ENCODE data around the gene RGS1. TPM values are rescaled to one million over a fixed set of nuclear protein-coding genes. Genes with fewer than 3 reads are reported as not detected.
A peak's percentile ranks its signal among the peaks of the same experiment; 100 is the strongest.

Gene RGS1
- total RNA-seq, 6 donors from 2014 or later: 30.1 to 96.0 (median 48.5) TPM

GRCh38 chr1:192592981-192593708, 17.6 kb downstream of the RGS1 start:
- H3K36me3 ChIP-seq: no peaks in the 10 kb centered on the region
- H3K9me3 ChIP-seq: no peaks in the 10 kb centered on the region
- H3K4me3 ChIP-seq: no peak overlapping the region
- WGBS, 2 donors: 93 to 94% methylated on average over 2 of the region's 2 CpGs
- no peaks in the 10 kb centered on the region for H3K4me1 ChIP-seq
- no peak for TF ChIP-seq POLR2A (IDR thresholded peaks at IDR 0.05)
- TF ChIP-seq EP300 (IDR thresholded peaks at IDR 0.05): no peak
- TF ChIP-seq POLR2AphosphoS5 (IDR thresholded peaks at IDR 0.05): no peak
- TF ChIP-seq CTCF (IDR thresholded peaks at IDR 0.05): no peak
- H3K27ac ChIP-seq: no peak overlapping the region
- DNase-seq: no peak
- ATAC-seq (ENCODE audit: low FRiP score in 2 of 2): peak in 1 of 2 donors; percentile 23
- H3K27me3 ChIP-seq: no peaks in the 10 kb centered on the region

- Histone ChIP-seq H3K9me3 (no peaks in the 10 kb centered on the region), H3K27me3 (no peaks in the 10 kb centered on the region), H3K4me1 (no peaks in the 10 kb centered on the region), H3K27ac (no peak overlapping the region), H3K36me3 (no peaks in the 10 kb centered on the region), H3K4me3 (no peak overlapping the region)
- no peak for ATAC-seq (ENCODE audit: low FRiP score in 2 of 2)
- 60 to 66% methylated on average over 3 of the region's 3 CpGs for WGBS, 2 donors
- TF ChIP-seq EP300 (IDR thresholded peaks at IDR 0.05) (no peak), CTCF (IDR thresholded peaks at IDR 0.05) (no peak), POLR2A (IDR thresholded peaks at IDR 0.05) (no peak), POLR2AphosphoS5 (IDR thresholded peaks at IDR 0.05) (no peak)
- DNase-seq: no peak
Observed at GRCh38 chr1:192595299-192595698, 19.7 kb downstream of the RGS1 start.

GRCh38 chr1:192598589-192598988, 23.0 kb downstream of the RGS1 start:
- H3K4me3 ChIP-seq: no peak overlapping the region
- DNase-seq (no peak), ATAC-seq (ENCODE audit: low FRiP score in 2 of 2) (no peak)
- no peaks in the 10 kb centered on the region for H3K27me3 ChIP-seq
- WGBS, 2 donors: 85 to 93% methylated on average over 3 of the region's 3 CpGs
- H3K4me1 ChIP-seq: no peaks in the 10 kb centered on the region
- H3K36me3 ChIP-seq: no peaks in the 10 kb centered on the region
- no peak overlapping the region for H3K27ac ChIP-seq
- no peaks in the 10 kb centered on the region for H3K9me3 ChIP-seq
- TF ChIP-seq POLR2AphosphoS5 (IDR thresholded peaks at IDR 0.05) (no peak), EP300 (IDR thresholded peaks at IDR 0.05) (no peak), CTCF (IDR thresholded peaks at IDR 0.05) (no peak), POLR2A (IDR thresholded peaks at IDR 0.05) (no peak)

GRCh38 chr1:192600275-192600674, 24.7 kb downstream of the RGS1 start:
- ATAC-seq (ENCODE audit: low FRiP score in 2 of 2) (no peak), DNase-seq (no peak)
- no peaks in the 10 kb centered on the region for H3K27me3 ChIP-seq
- WGBS, 2 donors: 66 to 88% methylated on average over 1 of the region's 1 CpG
- H3K4me1 ChIP-seq: no peaks in the 10 kb centered on the region
- TF ChIP-seq POLR2AphosphoS5 (IDR thresholded peaks at IDR 0.05) (no peak), POLR2A (IDR thresholded peaks at IDR 0.05) (no peak), CTCF (IDR thresholded peaks at IDR 0.05) (no peak), EP300 (IDR thresholded peaks at IDR 0.05) (no peak)
- no peaks in the 10 kb centered on the region for H3K9me3 ChIP-seq
- no peak overlapping the region for H3K27ac ChIP-seq
- no peaks in the 10 kb centered on the region for H3K36me3 ChIP-seq
- no peak overlapping the region for H3K4me3 ChIP-seq

GRCh38 chr1:192601143-192601542, 25.6 kb downstream of the RGS1 start:
- H3K9me3 ChIP-seq: no peaks in the 10 kb centered on the region
- no peaks in the 10 kb centered on the region for H3K36me3 ChIP-seq
- WGBS, 2 donors: 69% methylated on average over 1 of the region's 1 CpG
- H3K4me1 ChIP-seq: no peaks in the 10 kb centered on the region
- ATAC-seq (ENCODE audit: low FRiP score in 2 of 2) (no peak), DNase-seq (no peak)
- TF ChIP-seq EP300 (IDR thresholded peaks at IDR 0.05): no peak
- no peak for TF ChIP-seq POLR2A (IDR thresholded peaks at IDR 0.05)
- no peak for TF ChIP-seq POLR2AphosphoS5 (IDR thresholded peaks at IDR 0.05)
- TF ChIP-seq CTCF (IDR thresholded peaks at IDR 0.05): no peak
- no peaks in the 10 kb centered on the region for H3K27me3 ChIP-seq
- no peak overlapping the region for H3K4me3 ChIP-seq
- no peak overlapping the region for H3K27ac ChIP-seq
